Measurements from ENCODE around the gene TGFBR3.

DNA sequence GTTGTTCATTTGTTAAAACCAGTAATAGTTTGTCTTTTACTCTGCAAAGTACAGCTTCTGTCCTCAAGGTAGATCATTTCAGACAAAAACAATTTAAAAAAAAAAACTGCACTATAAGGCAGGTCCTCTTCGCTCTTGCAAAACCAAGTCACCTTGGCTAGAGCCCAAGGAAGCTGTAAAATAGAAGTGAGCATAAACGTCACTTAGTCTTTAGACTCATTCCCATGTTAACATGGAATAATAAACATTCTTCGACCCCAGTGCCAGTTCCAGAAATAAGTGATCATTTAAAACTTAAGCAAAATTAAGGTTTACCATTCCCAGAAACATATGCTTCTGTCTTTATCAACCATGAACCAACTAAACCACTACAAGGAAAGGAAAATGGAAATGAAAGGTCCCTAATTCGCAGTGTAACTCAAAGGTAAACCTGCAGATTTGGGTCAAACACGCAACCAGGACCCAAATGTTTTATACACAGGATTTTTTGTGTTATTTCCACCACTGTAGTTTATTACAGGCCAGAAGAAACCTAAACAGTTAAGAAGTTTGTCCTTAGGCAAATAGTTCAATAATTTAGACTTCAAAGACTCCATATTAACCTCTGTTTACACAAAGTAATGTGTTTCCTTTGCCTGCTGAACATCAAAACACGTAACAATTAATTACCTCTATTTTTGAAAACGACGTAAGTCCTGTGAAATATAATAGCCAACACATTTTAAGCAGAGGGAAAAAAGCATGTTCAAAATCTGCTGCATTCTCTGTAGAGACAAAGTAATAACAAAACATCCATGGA lies 54.6 kb downstream of the TGFBR3 start:
- TF ChIP-seq POLR2AphosphoS5 (IDR thresholded peaks at IDR 0.05; ENCODE audit: low read depth, low read length): no peak
- TF ChIP-seq POLR2A (IDR thresholded peaks at IDR 0.05; ENCODE audit: low read depth, low read length): no peak
- no peak for TF ChIP-seq TAF1 (IDR thresholded peaks at IDR 0.05; ENCODE audit: borderline replicate concordance, low read depth, low read length)
